Activated naive CD4-positive, alpha-beta T cell treated with anti-CD3 and anti-CD28 coated beads, Interleukin-2, amount 50 U/mL, for 24 hours (primary cell): ENCODE results near the gene NFATC1.
A peak's percentile ranks its signal among the peaks of the same experiment; 100 is the strongest.
"Not testable (repeated sequence)": the region's sequence is repeated elsewhere in the genome, so short reads cannot be mapped to it uniquely, and the experiment has no call there.

ENCODE experiments used
- H3K27ac Mint-ChIP-seq: one replicate; pipeline ENCODE4 v1.8.0; 2021; ENCODE audit warnings: mild to moderate bottlenecking, mixed read lengths
- H3K27me3 Mint-ChIP-seq: one replicate; pipeline ENCODE4 v1.8.0; 2021; ENCODE audit warnings: mixed read lengths
- H3K36me3 Mint-ChIP-seq: one replicate; pipeline ENCODE4 v1.8.0; 2021; ENCODE audit warnings: mixed read lengths
- H3K4me1 Mint-ChIP-seq: one replicate; pipeline ENCODE4 v1.8.0; 2021; ENCODE audit warnings: mixed read lengths
- H3K4me3 Mint-ChIP-seq: one replicate; pipeline ENCODE4 v1.8.0; 2021; ENCODE audit warnings: mild to moderate bottlenecking, mixed read lengths
- H3K9me3 Mint-ChIP-seq: one replicate; pipeline ENCODE4 v1.8.0; 2021; ENCODE audit warnings: mixed read lengths

The NFATC1 gene

DNA sequence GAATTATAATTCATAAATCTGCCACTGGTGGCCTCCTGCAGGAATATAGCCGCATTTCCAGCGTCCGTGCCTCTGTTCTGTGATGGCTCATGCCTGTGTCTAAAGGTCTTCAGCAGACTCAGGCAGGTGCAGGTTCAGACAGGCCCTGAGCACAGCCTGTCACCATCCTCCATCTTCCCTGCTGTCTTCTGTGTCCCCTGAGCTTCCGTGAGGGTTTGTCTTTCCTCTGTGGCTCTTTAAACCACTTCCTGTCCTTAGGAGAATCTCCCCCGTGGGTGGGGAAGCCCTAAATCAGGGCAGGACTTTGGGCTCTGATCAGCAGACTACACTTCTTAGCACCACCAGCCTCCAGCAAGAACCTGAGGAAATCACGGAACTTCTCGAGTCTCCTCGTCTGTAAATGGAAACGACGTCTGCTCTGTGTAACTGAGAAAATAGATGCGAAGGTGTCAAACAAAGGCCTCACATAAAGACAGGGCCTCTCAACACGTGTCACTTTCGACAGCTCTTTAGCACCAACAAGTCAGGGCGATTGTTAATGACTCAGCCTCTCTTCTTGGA, 24.1 kb upstream of the NFATC1 start:
- no peak overlapping the region for H3K4me3 Mint-ChIP-seq
- H3K36me3 Mint-ChIP-seq, result no peaks in the 10 kb centered on the region
- H3K4me1 Mint-ChIP-seq, result peaks cover 34% of the 10 kb centered on the region

DNA sequence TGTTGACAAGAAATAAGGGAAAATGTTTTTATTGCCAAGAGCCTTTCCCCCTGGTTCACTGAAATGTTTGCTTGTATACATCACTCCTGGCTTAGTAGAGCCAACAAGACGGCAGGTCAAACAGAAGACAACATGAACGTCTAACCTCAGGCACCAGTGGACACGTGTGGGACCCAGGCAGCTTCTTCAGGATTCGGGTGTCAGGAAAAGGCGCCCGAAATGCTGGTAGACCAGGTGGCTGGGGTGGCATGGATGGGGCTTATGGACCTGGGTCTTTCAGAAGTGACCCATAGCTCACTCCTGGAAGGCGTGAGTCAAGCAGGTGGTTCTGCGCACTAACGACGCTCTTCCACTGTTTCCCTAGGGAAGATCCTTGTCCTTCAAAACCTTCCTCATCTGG, 23.3 kb upstream of the NFATC1 start:
- H3K4me1 Mint-ChIP-seq, result peaks cover 33% of the 10 kb centered on the region
- H3K27me3 Mint-ChIP-seq, result no peaks in the 10 kb centered on the region
- no peak overlapping the region for H3K4me3 Mint-ChIP-seq
- H3K27ac Mint-ChIP-seq, result peak overlapping the region; percentile 17
- H3K36me3 Mint-ChIP-seq, result no peaks in the 10 kb centered on the region
- H3K9me3 Mint-ChIP-seq, result no peaks in the 10 kb centered on the region

More for the DNA sequence above, 24.1 kb upstream of the NFATC1 start:
- Mint-ChIP-seq H3K9me3 (no peaks in the 10 kb centered on the region), H3K27ac (peak overlapping the region; percentile 71), H3K27me3 (no peaks in the 10 kb centered on the region)

DNA sequence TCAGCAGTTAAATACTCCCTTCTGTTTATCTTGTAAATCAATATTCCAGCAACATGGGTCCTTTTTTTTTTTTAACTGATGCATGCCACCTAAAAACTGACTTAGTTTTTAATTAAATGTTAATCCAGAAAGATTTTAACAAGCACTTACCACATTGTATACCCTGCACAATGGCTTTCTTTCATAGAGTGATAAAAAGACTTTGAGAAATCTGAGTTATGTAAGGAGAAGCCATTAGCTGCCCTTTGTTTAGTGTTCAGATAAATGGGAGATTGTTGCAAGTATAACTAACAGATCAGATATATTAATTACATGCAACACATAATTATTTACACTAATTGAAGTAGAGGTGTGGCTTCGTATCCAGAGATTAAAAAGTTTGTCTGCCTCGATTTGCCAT, 22.7 kb upstream of the NFATC1 start:
- Mint-ChIP-seq H3K9me3 (no peaks in the 10 kb centered on the region), H3K4me3 (no peak overlapping the region), H3K27ac (peak overlapping the region; percentile 41)

DNA sequence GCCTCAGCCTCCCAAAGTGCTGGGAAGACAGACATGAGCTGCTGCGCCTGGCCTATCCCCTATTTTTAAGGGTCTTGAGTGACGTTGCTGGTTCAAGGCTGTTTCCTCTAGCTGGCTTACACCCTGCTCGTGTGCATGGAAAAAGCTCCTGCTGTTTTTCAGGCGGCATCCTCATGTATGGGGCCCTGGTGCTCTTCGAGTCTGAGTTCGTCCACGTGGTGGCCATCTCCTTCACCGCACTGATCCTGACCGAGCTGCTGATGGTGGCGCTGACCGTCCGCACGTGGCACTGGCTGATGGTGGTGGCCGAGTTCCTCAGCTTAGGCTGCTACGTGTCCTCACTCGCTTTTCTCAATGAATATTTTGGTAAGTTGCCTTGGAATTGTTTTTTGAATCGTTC, 22.0 kb upstream of the NFATC1 start:
- Mint-ChIP-seq H3K36me3 (no peaks in the 10 kb centered on the region), H3K4me3 (no peak overlapping the region), H3K27ac (no peak overlapping the region), H3K4me1 (peaks cover 21% of the 10 kb centered on the region), H3K27me3 (no peaks in the 10 kb centered on the region), H3K9me3 (no peaks in the 10 kb centered on the region)

More for the DNA sequence above, 22.7 kb upstream of the NFATC1 start:
- Mint-ChIP-seq H3K27me3 (no peaks in the 10 kb centered on the region), H3K4me1 (peaks cover 28% of the 10 kb centered on the region), H3K36me3 (no peaks in the 10 kb centered on the region)

DNA sequence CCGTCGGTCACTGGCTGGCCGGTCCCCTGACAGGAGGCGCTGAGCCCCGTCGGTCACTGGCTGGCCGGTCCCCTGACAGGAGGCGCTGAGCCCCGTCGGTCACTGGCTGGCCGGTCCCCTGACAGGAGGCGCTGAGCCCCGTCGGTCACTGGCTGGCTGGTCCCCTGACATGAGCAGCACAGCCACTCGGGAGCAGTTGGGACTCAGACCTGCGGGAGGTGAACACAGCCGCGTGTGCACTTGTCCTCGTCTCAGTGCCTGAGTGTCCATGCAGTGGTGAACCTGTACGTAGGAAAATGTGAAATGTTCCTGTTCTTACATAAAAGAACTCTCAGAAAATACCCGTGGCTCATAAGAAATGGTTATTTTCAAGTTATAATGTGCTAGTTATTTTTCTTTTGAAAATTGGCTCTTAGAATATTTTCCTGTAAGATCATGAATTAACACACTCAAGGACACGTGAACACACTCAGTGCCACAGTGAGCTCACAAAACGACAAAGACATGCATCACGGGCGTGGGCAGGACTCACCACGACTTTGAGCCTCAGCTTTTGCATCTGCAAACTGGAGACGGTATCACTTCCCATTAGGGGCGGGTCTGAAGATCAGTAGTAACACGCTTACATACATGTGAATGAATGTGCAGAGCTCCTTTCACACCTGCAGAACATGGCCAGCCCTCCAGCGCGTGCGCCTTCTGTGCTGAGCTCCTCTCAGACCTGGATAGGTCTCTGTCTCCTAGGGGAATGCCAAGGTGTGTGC, 21.1 kb upstream of the NFATC1 start:
- Mint-ChIP-seq H3K27me3 (no peaks in the 10 kb centered on the region), H3K4me1 (peaks cover 25% of the 10 kb centered on the region), H3K27ac (peak overlapping the region; percentile 8), H3K36me3 (peaks cover 2% of the 10 kb centered on the region), H3K4me3 (no peak overlapping the region), H3K9me3 (no peaks in the 10 kb centered on the region)

DNA sequence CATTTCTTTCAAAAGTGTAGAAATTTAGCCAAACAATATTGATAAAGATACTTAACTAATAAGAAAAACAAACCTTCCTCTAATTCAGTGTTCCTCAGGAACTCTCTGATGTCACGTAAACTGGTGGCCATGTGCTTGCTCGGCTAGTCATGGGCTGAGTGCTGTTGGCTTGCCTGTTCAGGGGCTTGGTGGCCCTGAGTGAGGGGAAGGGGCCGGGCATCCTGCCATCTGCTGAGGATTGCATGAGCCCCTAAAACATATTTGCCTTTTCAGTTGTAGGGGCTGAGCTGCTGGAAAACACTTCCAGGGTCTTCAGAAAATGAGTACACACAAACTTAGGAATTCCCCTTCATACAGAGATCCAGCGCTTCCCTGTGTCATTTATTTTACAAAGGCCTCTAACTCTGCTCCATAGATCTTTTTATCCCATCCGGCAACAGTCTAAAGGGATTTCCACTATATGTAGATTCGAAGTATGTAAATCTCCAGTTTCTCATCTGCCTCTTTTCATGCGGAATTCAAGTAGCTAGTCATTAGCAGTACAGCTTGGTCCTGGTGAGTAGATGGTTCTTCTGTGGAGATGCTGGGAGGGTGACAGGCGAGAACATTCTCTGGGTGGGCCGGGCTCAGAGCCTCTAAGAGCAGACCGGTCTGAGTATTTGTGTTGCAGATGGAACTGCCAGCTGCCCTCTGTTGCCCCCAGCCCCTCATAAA, 20.1 kb upstream of the NFATC1 start:
- no peaks in the 10 kb centered on the region for H3K9me3 Mint-ChIP-seq
- H3K36me3 Mint-ChIP-seq, result peaks cover 2% of the 10 kb centered on the region
- H3K27me3 Mint-ChIP-seq, result no peaks in the 10 kb centered on the region
- no peak overlapping the region for H3K4me3 Mint-ChIP-seq
- no peak overlapping the region for H3K27ac Mint-ChIP-seq
- peaks cover 19% of the 10 kb centered on the region for H3K4me1 Mint-ChIP-seq

DNA sequence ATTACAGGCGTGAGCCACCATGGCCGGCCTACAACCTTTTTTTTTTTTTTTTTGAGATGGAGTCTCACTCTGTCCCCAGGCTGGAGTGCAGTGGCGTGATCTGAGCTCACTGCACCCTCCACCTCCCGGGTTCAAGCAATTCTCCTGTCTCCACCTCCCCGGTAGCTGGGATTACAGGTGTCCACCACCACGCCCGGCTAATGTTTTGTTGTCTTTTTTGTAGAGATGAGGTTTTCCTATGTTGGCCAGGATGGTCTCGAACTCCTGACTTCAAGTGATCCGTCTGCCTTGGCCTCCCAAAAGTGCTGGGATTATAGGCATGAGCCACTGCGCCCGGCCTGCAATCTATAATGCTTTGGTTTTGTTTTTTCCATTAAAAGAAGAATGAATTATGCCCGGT, 19.1 kb upstream of the NFATC1 start:
- not testable (repeated sequence) for H3K27ac Mint-ChIP-seq, H3K4me3 Mint-ChIP-seq, H3K36me3 Mint-ChIP-seq, H3K27me3 Mint-ChIP-seq, H3K9me3 Mint-ChIP-seq
- H3K4me1 Mint-ChIP-seq, result peaks cover 11% of the 10 kb centered on the region

DNA sequence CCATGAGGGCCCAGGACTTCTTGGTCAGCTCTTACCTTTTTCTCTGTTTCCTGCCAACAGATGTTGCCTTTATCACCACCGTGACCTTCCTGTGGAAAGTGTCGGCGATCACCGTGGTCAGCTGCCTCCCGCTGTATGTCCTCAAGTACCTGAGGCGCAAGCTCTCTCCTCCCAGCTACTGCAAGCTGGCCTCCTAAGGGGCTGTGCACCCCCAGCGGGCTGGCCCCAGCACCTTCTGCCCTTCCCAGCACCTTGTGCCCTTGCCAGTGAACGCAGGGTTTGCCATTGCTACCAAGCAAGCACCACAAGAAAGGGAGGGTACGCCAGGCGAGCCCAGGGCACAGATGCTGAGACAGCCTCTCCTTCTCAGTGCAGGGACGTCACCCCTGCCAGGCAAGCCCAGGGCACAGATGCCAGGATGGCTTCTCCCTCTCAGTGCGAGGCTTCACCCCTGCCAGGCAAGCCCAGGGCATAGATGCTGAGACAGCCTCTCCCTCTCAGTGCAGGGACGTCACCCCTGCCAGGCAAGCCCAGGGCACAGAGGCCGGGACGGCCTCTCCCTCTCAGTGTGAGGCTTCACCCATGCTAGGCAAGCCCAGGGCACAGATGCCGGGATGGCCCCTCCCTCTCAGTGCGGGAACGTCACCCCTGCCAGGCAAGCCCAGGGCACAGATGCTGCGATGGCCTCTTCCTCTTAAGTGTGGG, 18.4 kb upstream of the NFATC1 start:
- H3K36me3 Mint-ChIP-seq, result peaks cover 2% of the 10 kb centered on the region
- H3K4me3 Mint-ChIP-seq, result no peak overlapping the region
- H3K9me3 Mint-ChIP-seq, result no peaks in the 10 kb centered on the region
- H3K27me3 Mint-ChIP-seq, result no peaks in the 10 kb centered on the region
- peaks cover 8% of the 10 kb centered on the region for H3K4me1 Mint-ChIP-seq
- H3K27ac Mint-ChIP-seq, result no peak overlapping the region

DNA sequence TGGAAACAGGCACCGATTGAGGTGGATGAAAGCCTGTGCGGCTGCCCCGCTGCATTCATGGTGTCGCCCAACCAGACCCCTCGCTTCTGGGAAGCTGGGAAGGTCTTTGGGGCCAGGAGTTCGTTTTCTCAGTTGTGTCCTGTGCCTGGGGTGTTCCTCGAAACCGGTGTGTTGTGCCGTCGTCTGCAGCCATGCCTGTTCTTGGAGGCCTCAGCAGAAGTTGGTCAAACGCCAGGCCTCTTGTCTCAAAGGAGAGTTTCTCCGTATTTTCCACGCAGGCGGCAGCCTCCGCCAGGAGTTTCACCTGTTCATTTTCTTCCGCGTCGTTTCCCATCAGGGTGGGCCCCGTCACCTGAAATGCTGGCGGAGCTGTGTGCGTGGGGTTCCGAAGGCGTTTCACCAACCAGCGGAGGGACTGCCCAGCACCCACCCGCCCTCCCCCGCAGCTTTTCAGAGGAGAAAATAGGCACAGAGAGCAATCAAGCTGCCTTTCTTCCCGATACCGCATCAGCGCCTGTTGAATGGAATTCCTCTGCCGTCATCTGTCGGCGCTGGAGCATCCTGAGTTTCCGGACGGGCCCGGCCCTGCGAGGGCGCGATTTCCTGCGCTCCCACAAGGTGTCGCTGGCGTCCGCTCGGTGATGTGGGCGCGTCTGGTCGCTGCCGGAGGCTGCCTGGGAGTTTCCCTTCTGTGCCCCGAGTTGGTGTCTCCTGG, 17.0 kb upstream of the NFATC1 start:
- peaks cover 8% of the 10 kb centered on the region for H3K4me1 Mint-ChIP-seq
- H3K27ac Mint-ChIP-seq, result peak overlapping the region; percentile 6
- no peak overlapping the region for H3K4me3 Mint-ChIP-seq
- peaks cover 2% of the 10 kb centered on the region for H3K36me3 Mint-ChIP-seq
- no peaks in the 10 kb centered on the region for H3K9me3 Mint-ChIP-seq
- no peaks in the 10 kb centered on the region for H3K27me3 Mint-ChIP-seq

DNA sequence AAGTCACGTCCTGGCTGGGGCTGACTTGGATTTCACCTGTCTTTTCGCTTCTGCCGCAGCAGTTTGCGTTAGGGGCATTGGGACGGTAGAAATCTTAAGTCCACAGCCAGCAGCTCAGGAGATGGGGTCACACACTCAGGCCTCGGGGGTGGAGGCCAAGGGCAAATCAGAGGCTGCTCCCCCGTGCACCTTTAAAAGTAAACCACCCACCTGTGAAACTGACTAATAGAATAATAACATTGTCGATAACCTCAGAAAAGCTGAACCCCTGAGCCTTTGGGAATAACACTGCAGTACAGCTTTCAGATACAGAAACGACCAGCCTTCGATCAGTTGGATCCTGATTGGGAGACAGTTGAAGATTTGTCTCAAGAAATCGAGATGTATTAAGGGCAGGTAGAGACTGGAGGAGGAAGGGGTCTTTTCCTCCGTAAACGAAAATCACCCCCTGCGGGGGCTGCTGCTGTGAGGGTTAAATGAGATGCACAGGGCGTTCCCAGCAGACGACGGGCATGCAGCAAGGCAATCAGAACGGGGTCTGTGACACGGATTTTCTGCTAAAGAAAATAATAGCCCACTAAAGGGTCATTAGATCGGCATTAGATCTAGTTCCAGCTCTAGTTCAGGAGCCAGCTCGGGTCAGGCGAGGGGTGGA, 16.4 kb upstream of the NFATC1 start:
- H3K4me1 Mint-ChIP-seq, result peaks cover 8% of the 10 kb centered on the region
- H3K4me3 Mint-ChIP-seq, result no peak overlapping the region
- peaks cover 2% of the 10 kb centered on the region for H3K36me3 Mint-ChIP-seq
- no peaks in the 10 kb centered on the region for H3K9me3 Mint-ChIP-seq
- H3K27ac Mint-ChIP-seq, result no peak overlapping the region
- no peaks in the 10 kb centered on the region for H3K27me3 Mint-ChIP-seq

DNA sequence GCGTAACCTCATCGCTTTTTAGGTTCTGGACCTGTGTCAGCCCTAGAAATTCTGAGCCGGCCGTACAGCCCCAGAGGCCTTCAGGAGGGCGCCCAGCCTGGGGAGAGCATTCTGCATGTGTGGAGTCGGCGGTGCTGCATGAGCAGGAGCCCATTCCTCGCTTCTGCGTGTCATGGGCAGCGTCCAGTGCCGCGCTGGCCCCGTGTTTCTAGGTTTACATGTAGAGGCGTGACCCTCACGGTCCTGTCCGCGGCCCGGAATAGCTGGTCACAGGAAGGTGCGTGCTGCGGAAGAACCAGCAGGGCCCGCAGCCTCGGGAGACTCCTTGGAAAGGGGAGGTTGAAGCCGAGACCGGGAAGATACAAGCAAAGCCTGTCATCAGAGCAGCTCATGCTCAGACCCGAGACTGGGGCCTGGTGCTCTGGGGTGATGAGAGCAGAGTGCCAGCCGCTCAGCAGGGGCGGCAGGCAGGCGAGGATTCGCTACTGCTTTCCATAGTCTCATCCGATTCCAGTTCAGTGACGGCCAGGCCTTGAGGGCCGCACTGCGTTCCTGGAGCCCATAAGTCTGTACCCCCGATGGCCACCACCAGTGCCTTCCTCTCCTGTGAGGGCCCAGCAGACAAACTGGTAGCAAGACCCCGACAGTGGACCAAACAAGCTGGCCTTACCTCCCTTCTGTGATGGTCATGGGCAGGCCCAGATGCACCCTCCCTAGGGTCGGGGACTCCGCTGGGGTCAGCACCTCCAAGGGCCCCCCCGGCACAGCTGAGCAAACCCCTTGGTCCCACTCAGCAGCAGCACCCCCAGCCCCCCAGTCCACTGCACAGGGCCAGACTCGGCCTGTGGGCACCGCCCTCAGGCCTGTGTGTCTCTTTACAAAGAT, 15.6 kb upstream of the NFATC1 start:
- Mint-ChIP-seq H3K27me3 (no peaks in the 10 kb centered on the region), H3K4me1 (peaks cover 8% of the 10 kb centered on the region), H3K4me3 (no peak overlapping the region), H3K36me3 (peaks cover 2% of the 10 kb centered on the region), H3K9me3 (no peaks in the 10 kb centered on the region), H3K27ac (no peak overlapping the region)

DNA sequence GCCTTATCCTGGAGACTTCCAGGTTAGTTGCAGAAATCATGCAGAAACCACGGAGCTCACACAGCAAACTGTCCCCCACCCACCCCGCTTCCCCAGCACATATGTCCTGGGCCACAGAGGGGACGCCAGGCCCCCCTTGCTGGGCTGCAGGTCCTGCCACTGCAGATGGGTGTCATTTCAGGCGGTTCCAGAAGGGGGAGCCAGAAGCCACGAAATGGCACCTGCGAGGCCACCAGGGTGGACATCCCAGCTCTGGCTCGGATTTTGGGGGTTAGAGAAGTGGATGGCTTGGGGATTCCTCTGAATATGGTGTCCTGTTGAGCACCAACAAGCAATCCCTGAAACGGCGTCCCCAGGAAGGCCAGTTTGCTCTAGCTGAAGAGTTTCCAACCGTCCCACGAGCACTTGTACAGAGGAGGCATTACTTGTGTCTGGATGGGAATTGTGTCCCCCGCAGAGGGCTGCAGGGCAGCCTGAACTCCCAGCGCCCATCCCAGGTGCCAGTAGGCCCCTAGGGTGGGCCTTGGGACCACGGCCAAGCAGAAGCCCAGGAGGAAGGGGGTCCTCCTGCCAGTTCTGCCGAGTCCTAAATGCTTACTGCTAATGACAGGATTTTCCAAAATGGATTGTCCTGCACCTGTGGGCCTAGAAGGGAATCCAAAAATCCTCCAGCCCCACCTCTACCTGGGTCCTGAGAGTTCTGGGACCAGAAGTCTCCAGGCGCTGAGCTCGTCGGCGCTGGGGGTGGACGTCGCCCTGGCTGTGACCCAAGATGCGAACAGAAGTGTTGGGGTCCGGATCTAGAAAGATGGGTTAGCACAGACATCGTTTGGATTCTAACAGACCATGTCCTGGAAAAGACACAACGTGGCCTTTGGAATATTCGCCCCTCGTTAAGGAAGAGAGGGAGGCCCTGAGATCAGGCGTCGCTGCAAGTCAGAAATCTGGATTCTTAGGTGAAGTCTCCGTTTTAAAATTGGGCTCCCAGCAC, 14.6 kb upstream of the NFATC1 start:
- Mint-ChIP-seq H3K27me3 (no peaks in the 10 kb centered on the region), H3K36me3 (peaks cover 2% of the 10 kb centered on the region), H3K4me3 (no peak overlapping the region), H3K9me3 (no peaks in the 10 kb centered on the region), H3K4me1 (peaks cover 8% of the 10 kb centered on the region), H3K27ac (peak overlapping the region; percentile 51)

DNA sequence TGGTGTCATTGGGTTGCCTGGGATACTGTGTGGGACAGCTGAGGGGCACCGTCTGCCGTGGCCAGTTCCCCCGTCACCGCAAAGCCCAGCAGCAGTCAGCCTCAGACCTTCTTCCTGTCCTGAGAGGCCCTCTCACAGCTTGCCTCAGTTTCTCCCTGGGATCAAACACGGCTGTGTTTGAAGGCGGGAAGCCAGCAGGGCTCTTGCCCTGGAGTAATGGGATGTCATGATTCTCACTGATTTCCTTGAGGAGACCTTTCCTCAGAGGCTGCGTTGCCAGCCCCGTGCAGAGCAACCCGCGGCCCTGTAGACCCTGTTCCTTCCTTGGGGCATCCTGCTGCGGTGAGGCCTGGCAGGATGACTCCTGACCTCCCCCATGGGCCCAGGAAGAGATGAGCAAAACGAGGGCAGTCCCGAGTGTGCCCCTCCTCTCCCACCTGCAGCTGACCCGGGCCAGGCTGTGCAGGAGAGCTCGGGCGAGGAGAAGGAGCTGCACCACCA, 13.9 kb upstream of the NFATC1 start:
- Mint-ChIP-seq H3K27me3 (no peaks in the 10 kb centered on the region), H3K9me3 (no peaks in the 10 kb centered on the region), H3K4me3 (no peak overlapping the region), H3K4me1 (peaks cover 8% of the 10 kb centered on the region), H3K36me3 (peaks cover 2% of the 10 kb centered on the region), H3K27ac (no peak overlapping the region)
